Panc1 (cell line): ENCODE data around the gene CPLX3.

Experiments
- POLR2AphosphoS5 ChIP-seq: IDR thresholded peaks from 2 replicates; pipeline ENCODE4 v1.6.1; 2012; ENCODE audit warnings: mild to moderate bottlenecking, low read depth, low read length, moderate library complexity
- SIN3A ChIP-seq: IDR thresholded peaks from 2 replicates; pipeline ENCODE4 v1.6.1; 2012; ENCODE audit warnings: low read depth, mild to moderate bottlenecking, low read length, moderate library complexity, borderline replicate concordance; ENCODE audit not compliant: insufficient read depth
- TCF7L2 ChIP-seq: IDR thresholded peaks from 2 replicates; pipeline ENCODE4 v1.6.1; 2011; ENCODE audit warnings: mild to moderate bottlenecking, low read depth, low read length, inconsistent platforms
- TF ChIP-seq, protein P1 (sequence below): fragments of 450-650 bp; IDR thresholded peaks from 2 replicates; pipeline ENCODE4 v1.5.1; 2017; ENCODE audit warnings: mild to moderate bottlenecking
- TF ChIP-seq, protein P2 (sequence below), 2 experiments: IDR thresholded peaks; 2 replicates each; pipeline ENCODE4 v1.6.1; 2011 to 2012; ENCODE audit warnings: low read depth in 2 of 2, control low read depth in 1 of 2, low read length in 1 of 2, mild to moderate bottlenecking in 1 of 2, moderate library complexity in 1 of 2; ENCODE audit not compliant: insufficient read depth in 1 of 2

DNA sequence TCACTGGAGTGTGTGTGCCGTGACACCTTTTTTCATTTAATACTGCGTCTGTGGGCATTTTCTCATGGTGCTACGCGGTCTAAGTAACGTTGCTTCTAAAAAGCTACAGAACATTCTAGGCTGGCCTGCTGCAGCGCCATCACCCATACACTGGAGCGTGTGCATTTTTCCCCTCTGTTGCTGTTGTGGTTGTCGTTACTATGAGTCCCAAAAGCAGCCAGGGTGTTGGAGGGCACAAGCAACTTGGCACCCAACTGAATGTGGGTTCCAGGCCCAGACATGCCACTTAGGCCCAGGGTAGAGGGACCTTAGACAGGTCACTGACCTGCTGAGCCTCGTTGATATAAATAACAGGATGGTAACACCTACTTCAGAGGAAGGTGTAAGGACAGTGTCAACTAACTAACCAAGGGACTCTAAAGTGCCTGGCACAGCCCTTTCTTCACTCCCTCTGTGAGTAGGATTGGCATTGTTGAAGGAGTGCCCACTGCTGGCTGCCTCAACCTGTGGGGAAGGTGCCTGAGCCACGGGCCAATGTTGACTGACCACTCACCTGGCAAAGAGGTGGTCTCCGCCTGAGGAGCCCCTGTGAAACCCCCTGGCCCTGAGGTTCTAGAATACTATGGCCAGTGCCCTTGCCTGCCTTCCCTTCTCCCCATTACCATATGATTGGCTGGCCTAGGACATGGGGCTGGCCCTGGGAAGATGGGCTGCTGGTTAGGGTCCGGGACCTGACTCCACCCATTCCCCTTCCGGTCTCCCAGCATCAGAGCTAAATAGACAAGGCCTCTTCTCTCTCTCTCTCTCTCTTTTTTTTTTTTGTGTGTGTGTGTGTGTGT lies 41.0 kb upstream of the CPLX3 start:
- TF ChIP-seq, protein P1, sequence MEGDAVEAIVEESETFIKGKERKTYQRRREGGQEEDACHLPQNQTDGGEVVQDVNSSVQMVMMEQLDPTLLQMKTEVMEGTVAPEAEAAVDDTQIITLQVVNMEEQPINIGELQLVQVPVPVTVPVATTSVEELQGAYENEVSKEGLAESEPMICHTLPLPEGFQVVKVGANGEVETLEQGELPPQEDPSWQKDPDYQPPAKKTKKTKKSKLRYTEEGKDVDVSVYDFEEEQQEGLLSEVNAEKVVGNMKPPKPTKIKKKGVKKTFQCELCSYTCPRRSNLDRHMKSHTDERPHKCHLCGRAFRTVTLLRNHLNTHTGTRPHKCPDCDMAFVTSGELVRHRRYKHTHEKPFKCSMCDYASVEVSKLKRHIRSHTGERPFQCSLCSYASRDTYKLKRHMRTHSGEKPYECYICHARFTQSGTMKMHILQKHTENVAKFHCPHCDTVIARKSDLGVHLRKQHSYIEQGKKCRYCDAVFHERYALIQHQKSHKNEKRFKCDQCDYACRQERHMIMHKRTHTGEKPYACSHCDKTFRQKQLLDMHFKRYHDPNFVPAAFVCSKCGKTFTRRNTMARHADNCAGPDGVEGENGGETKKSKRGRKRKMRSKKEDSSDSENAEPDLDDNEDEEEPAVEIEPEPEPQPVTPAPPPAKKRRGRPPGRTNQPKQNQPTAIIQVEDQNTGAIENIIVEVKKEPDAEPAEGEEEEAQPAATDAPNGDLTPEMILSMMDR, result no peak
- TF ChIP-seq POLR2AphosphoS5 (no peak), TCF7L2 (no peak), SIN3A (no peak)
- TF ChIP-seq, protein P2, sequence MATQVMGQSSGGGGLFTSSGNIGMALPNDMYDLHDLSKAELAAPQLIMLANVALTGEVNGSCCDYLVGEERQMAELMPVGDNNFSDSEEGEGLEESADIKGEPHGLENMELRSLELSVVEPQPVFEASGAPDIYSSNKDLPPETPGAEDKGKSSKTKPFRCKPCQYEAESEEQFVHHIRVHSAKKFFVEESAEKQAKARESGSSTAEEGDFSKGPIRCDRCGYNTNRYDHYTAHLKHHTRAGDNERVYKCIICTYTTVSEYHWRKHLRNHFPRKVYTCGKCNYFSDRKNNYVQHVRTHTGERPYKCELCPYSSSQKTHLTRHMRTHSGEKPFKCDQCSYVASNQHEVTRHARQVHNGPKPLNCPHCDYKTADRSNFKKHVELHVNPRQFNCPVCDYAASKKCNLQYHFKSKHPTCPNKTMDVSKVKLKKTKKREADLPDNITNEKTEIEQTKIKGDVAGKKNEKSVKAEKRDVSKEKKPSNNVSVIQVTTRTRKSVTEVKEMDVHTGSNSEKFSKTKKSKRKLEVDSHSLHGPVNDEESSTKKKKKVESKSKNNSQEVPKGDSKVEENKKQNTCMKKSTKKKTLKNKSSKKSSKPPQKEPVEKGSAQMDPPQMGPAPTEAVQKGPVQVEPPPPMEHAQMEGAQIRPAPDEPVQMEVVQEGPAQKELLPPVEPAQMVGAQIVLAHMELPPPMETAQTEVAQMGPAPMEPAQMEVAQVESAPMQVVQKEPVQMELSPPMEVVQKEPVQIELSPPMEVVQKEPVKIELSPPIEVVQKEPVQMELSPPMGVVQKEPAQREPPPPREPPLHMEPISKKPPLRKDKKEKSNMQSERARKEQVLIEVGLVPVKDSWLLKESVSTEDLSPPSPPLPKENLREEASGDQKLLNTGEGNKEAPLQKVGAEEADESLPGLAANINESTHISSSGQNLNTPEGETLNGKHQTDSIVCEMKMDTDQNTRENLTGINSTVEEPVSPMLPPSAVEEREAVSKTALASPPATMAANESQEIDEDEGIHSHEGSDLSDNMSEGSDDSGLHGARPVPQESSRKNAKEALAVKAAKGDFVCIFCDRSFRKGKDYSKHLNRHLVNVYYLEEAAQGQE (IDR thresholded peaks at IDR 0.05; ENCODE audit: insufficient read depth in 1 of 2, low read depth in 2 of 2, low read length in 1 of 2), result no peak
